Measurements from ENCODE around the gene PRR14L. TPM values are rescaled to one million over a fixed set of nuclear protein-coding genes. Genes with fewer than 3 reads are reported as not detected.
A peak's percentile ranks its signal among the peaks of the same experiment; 100 is the strongest.

Gene PRR14L
- total and polyA plus RNA-seq, 2 of the 13 experiments (the other 11 are each of a cell fraction or from before 2014, with no cell fraction given): 6.6 to 16.5 TPM

- TF ChIP-seq HNRNPLL (IDR thresholded peaks at IDR 0.05; ENCODE audit: low read depth, low read length, poor library complexity, severe bottlenecking) (peak; percentile 80), CHCHD3 (CRISPR knock-in tag; IDR thresholded peaks at IDR 0.05) (no peak), BRF2 (CRISPR knock-in tag; IDR thresholded peaks at IDR 0.05) (no peak), ZNF850 (CRISPR knock-in tag; conservative IDR thresholded peaks at IDR 0.05) (no peak), NRL (CRISPR knock-in tag; IDR thresholded peaks at IDR 0.05; ENCODE audit: borderline replicate concordance) (no peak; the same call in none of the 2 replicates), ZHX2 (IDR thresholded peaks at IDR 0.05; ENCODE audit: low read depth) (peak; percentile 92), ZHX2 (CRISPR knock-in tag; IDR thresholded peaks at IDR 0.05; ENCODE audit: borderline replicate concordance) (no peak), PRPF4 (IDR thresholded peaks at IDR 0.05; ENCODE audit: low read depth, low read length, poor library complexity, severe bottlenecking) (no peak), ZNF567 (CRISPR knock-in tag; IDR thresholded peaks at IDR 0.05; ENCODE audit: borderline replicate concordance) (no peak), POLR2A (IDR thresholded peaks at IDR 0.05; ENCODE audit: insufficient read depth in 1 of 2, low read depth in 2 of 2, low read length in 2 of 2) (peak; percentile 90), NR2F2 (IDR thresholded peaks at IDR 0.05; ENCODE audit: borderline replicate concordance, low read depth) (no peak), TGIF2 (CRISPR knock-in tag; IDR thresholded peaks at IDR 0.05) (peak; percentile 91), TFDP1 (CRISPR knock-in tag; IDR thresholded peaks at IDR 0.05; ENCODE audit: borderline replicate concordance) (peak; percentile 26; the same call in 1 of the 2 replicates), NR1H2 (CRISPR knock-in tag; IDR thresholded peaks at IDR 0.05; ENCODE audit: borderline replicate concordance, low read depth) (no peak), ZKSCAN1 (IDR thresholded peaks at IDR 0.05; ENCODE audit: low read length) (no peak), ZFP1 (CRISPR knock-in tag; IDR thresholded peaks at IDR 0.05) (peak; percentile 60), MLXIP (CRISPR knock-in tag; IDR thresholded peaks at IDR 0.05; ENCODE audit: borderline replicate concordance) (no peak), ZNF558 (CRISPR knock-in tag; IDR thresholded peaks at IDR 0.05; ENCODE audit: borderline replicate concordance) (no peak), ZNF501 (CRISPR knock-in tag; IDR thresholded peaks at IDR 0.05) (peak; percentile 94)
Measured at GRCh38 chr22:31661851-31662667, 87.9 kb downstream of the PRR14L start, which contains the start of gene PISD (continued).

All from HepG2 (cell line).